Keratinocyte (primary cell): ENCODE measurements around the gene CHCHD1. TPM values are rescaled to one million over a fixed set of nuclear protein-coding genes. Genes with fewer than 3 reads are reported as not detected.

Experiments used
- DNase-seq: peaks from one replicate; pipeline ENCODE4 v3.0.0-alpha.2; 2011; ENCODE audit warnings: low read depth, missing footprints, low spot score
- FAIRE-seq: peaks from 2 replicates; lab custom pipeline; 2011; peaks lifted over from hg19 to GRCh38; lab: Jason Lieb, UNC
- H2AFZ ChIP-seq: 2 replicates; pipeline ENCODE4 v1.6.0; 2012; ENCODE audit warnings: low read length, control low read depth, inconsistent platforms; ENCODE audit not compliant: control insufficient read depth
- H3K27ac ChIP-seq: 2 replicates; pipeline ENCODE4 v1.5.1; 2011; ENCODE audit warnings: low read length; ENCODE audit not compliant: control insufficient read depth, insufficient read depth
- H3K27me3 ChIP-seq: 3 replicates; pipeline ENCODE4 v1.6.0; 2011; ENCODE audit warnings: low read length; ENCODE audit not compliant: control insufficient read depth, insufficient read depth; ENCODE audit errors: extremely low read depth
- H3K36me3 ChIP-seq, 2 experiments: 2 replicates in 1 of 2; 3 replicates in 1 of 2; pipeline ENCODE4 v1.5.1; 2011; ENCODE audit warnings: low read length in 2 of 2, mild to moderate bottlenecking in 1 of 2; ENCODE audit not compliant: control insufficient read depth in 2 of 2, insufficient read depth in 2 of 2; ENCODE audit errors: extremely low read depth in 1 of 2
- H3K4me1 ChIP-seq: 3 replicates; pipeline ENCODE4 v1.5.1; 2011; ENCODE audit warnings: low read length; ENCODE audit not compliant: control insufficient read depth, insufficient read depth; ENCODE audit errors: extremely low read depth
- H3K4me2 ChIP-seq: 3 replicates; pipeline ENCODE4 v1.6.0; 2011; ENCODE audit warnings: low read depth, low read length; ENCODE audit not compliant: control insufficient read depth, insufficient read depth; ENCODE audit errors: extremely low read depth
- H3K4me3 ChIP-seq, 3 experiments: fragments of 200-600 bp in 1 of 3; sonication (generic) in 1 of 3; 2 replicates in 2 of 3; 3 replicates in 1 of 3; pipeline ENCODE4 v1.5.1; 2011 to 2016; ENCODE audit warnings: low read length in 3 of 3, mild to moderate bottlenecking in 3 of 3, control low read depth in 2 of 3, inconsistent platforms in 1 of 3, low read depth in 1 of 3, mixed read lengths in 1 of 3, mixed run types in 1 of 3, moderate library complexity in 1 of 3; ENCODE audit not compliant: control insufficient read depth in 2 of 3, insufficient read depth in 2 of 3; ENCODE audit errors: extremely low read depth in 1 of 3
- H3K79me2 ChIP-seq: 2 replicates; pipeline ENCODE4 v1.6.0; 2012; ENCODE audit warnings: low read length; ENCODE audit not compliant: control insufficient read depth, insufficient read depth
- H3K9ac ChIP-seq: 3 replicates; pipeline ENCODE4 v1.6.0; 2011; ENCODE audit warnings: low read length; ENCODE audit not compliant: control insufficient read depth, insufficient read depth; ENCODE audit errors: extremely low read depth
- H3K9me1 ChIP-seq: 3 replicates; pipeline ENCODE4 v1.6.0; 2011; ENCODE audit warnings: low read length; ENCODE audit not compliant: control insufficient read depth, insufficient read depth; ENCODE audit errors: extremely low read depth
- H3K9me3 ChIP-seq: 2 replicates; pipeline ENCODE4 v1.5.1; 2012; ENCODE audit warnings: low read depth, low read length; ENCODE audit not compliant: control insufficient read depth
- H4K20me1 ChIP-seq: 3 replicates; pipeline ENCODE4 v1.6.0; 2011; ENCODE audit warnings: low read length; ENCODE audit not compliant: control insufficient read depth, insufficient read depth; ENCODE audit errors: extremely low read depth
- CTCF ChIP-seq, 3 experiments: IDR thresholded peaks in 1 of 3; conservative IDR thresholded peaks in 1 of 3; optimal IDR thresholded peaks in 1 of 3; 2 replicates in 2 of 3; 3 replicates in 1 of 3; pipeline versions ENCODE3 to v1.5.1; 2011; ENCODE audit warnings: low read length in 3 of 3, mild to moderate bottlenecking in 3 of 3, moderate library complexity in 2 of 3, control low read depth in 1 of 3, inconsistent platforms in 1 of 3; ENCODE audit not compliant: insufficient read depth in 2 of 3; ENCODE audit errors: extremely low read depth in 1 of 3
- EZH2 ChIP-seq: IDR thresholded peaks from one replicate; pipeline ENCODE4 v1.6.1; 2012; ENCODE audit warnings: inconsistent platforms, mild to moderate bottlenecking, low read length, moderate library complexity
- dilution Hi-C: fragments of 300-500 bp; cut with MboI; formaldehyde crosslinking; loops from one replicate; pipeline ENCODE4 v1.7.0; 2020; ENCODE audit warnings: low sequenced_read_pairs; ENCODE audit not compliant: extremely low pct_ligation_motif_present
- polyA plus RNA-seq, 5 experiments: library from polyadenylated mRNA; depleted of rRNA in 3 of 5; stranded (reverse) in 3 of 5; stranded (forward) in 1 of 5; unstranded in 1 of 5; fragments of >200 nt; gene quantifications; 1 replicate in 1 of 5; 2 replicates in 3 of 5; 3 replicates in 1 of 5; pipeline versions ENCODE4 v1.2.1 to v1.2.3, GENCODE V29; 2011 to 2012; ENCODE audit warnings: missing spikeins in 2 of 5, low read depth in 1 of 5, low replicate concordance in 1 of 5

CHCHD1 gene
- polyA plus RNA-seq, 1 donor (not counting 4 experiments of a cell fraction or from before 2014, with no cell fraction given), result 59.8 TPM

GRCh38 chr10:73801253-73801590, 19.4 kb downstream of the CHCHD1 start:
- H3K9me3 ChIP-seq, result no peaks in the 10 kb centered on the region
- FAIRE-seq (no peak), DNase-seq (no peak)
- no peaks in the 10 kb centered on the region for H3K4me1 ChIP-seq
- no peaks in the 10 kb centered on the region for H3K27me3 ChIP-seq
- H3K27ac ChIP-seq, result no peak overlapping the region
- dilution Hi-C loops, result no loop called here
- no peaks in the 10 kb centered on the region for H4K20me1 ChIP-seq
- H3K4me3 ChIP-seq, result no peak overlapping the region
- no peak overlapping the region for H2AFZ ChIP-seq
- peaks cover 47 to 62% of the 10 kb centered on the region in 2 experiments for H3K36me3 ChIP-seq
- H3K79me2 ChIP-seq, result no peaks in the 10 kb centered on the region
- H3K9ac ChIP-seq, result no peak overlapping the region
- no peaks in the 10 kb centered on the region for H3K9me1 ChIP-seq
- H3K4me2 ChIP-seq, result no peak overlapping the region
- no peak for TF ChIP-seq CTCF (optimal IDR thresholded peaks at IDR 0.05 in 1 of 3, IDR thresholded peaks at IDR 0.05 in 1 of 3, conservative IDR thresholded peaks at IDR 0.05 in 1 of 3; ENCODE audit: extremely low read depth in 1 of 3, insufficient read depth in 2 of 3, low read length in 3 of 3)

DNA sequence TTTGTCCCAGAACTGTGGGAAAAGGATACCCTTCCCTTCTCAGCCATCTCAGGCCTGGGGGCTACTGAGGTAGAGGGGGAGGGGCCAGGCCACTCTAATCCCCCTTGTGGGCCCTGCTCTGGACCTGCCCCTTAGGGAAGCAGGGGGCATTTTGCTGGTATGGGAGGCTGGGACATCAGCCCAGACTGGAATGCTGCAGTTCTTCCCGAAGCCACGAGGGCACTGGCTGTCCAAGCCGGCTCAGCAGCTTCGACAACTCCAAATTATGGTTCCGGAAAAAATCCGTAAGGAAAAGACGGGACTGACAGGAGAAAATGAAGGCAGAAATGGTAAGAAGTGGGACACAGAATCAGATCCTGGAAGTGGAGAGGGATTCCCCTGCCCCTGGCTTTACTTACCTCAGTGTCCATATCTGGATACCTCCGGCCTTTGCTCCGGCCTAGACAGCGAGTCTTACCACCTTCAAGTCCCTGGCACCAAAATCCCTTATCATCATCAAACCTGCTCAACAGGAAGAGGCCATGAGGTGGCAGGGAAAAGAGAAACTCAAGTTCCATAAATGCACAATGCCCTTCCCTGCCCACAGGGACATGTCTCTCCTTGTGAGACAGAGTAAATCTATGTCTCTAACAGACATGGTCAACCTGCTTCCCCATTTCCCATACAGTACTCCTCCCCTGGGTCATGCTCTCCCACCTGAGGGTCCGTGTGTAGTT, 20.6 kb downstream of the CHCHD1 start:
- dilution Hi-C loops, result no loop called here
- no peaks in the 10 kb centered on the region for H3K27me3 ChIP-seq
- H3K4me3 ChIP-seq, result no peak overlapping the region
- no peak for DNase-seq
- H4K20me1 ChIP-seq, result no peaks in the 10 kb centered on the region
- no peaks in the 10 kb centered on the region for H3K79me2 ChIP-seq
- H3K4me2 ChIP-seq, result no peak overlapping the region
- H3K36me3 ChIP-seq, result peaks cover 43 to 63% of the 10 kb centered on the region in 2 experiments
- FAIRE-seq, result no peak
- H3K27ac ChIP-seq, result no peak overlapping the region
- H3K9me3 ChIP-seq, result no peaks in the 10 kb centered on the region
- H2AFZ ChIP-seq, result no peak overlapping the region
- no peaks in the 10 kb centered on the region for H3K4me1 ChIP-seq
- TF ChIP-seq EZH2, result no peak
- no peak for TF ChIP-seq CTCF (optimal IDR thresholded peaks at IDR 0.05 in 1 of 3, IDR thresholded peaks at IDR 0.05 in 1 of 3, conservative IDR thresholded peaks at IDR 0.05 in 1 of 3; ENCODE audit: extremely low read depth in 1 of 3, insufficient read depth in 2 of 3, low read length in 3 of 3)
- H3K9ac ChIP-seq, result no peak overlapping the region
- no peaks in the 10 kb centered on the region for H3K9me1 ChIP-seq
